GM12878 (cell line): ENCODE results near the gene TM4SF18.

Source experiments
- GABPA ChIP-seq: IDR thresholded peaks from 2 replicates; pipeline ENCODE4 v1.6.1; 2014; ENCODE audit warnings: antibody characterized with exemption, low read depth, mild to moderate bottlenecking, inconsistent platforms
- TF ChIP-seq, protein P1 (sequence below): IDR thresholded peaks from 2 replicates; pipeline ENCODE4 v1.6.1; 2012; ENCODE audit warnings: low read depth, low read length, improper control_type of control experiment

DNA sequence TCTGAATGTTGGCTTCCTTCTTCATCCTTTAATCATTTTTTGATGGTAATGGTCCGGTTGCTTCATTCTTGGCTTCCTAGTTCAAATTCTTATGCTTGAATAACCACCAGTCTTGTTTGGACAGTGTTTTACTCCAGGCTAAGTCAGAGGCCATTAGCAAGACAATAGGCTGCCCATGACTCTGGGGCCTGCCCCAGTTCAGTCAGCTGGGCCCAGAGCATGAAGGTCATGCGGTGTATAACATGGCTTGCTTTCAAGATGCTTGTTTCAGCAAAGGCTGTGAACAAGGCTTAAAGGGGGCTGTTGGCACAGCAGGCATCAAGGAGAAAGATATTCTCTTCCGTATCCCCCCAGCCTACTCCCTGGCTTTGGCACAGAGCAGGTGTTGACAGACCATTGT lies 13.7 kb downstream of the TM4SF18 start:
- no peak for TF ChIP-seq GABPA
- TF ChIP-seq, protein P1, sequence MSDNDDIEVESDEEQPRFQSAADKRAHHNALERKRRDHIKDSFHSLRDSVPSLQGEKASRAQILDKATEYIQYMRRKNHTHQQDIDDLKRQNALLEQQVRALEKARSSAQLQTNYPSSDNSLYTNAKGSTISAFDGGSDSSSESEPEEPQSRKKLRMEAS, result no peak
